OCI-LY3 (cell line): ENCODE data around the gene NAV1.

Source experiments
- H2AFZ ChIP-seq: fragments of 200-600, 300-600 bp; shearing (Covaris generic); 2 replicates; pipeline ENCODE4 v1.6.0; 2014; ENCODE audit warnings: antibody characterized with exemption, low read depth, low read length
- H3K27ac ChIP-seq: fragments of 200-600, 300-600 bp; sonication (generic); 2 replicates; pipeline ENCODE4 v1.5.1; 2014; ENCODE audit warnings: mild to moderate bottlenecking, low read length, moderate library complexity, mixed read lengths
- H3K27me3 ChIP-seq: fragments of 200-600, 300-600 bp; sonication (generic); 2 replicates; pipeline ENCODE4 v1.6.1; 2014; ENCODE audit warnings: low read depth, low read length, mixed read lengths
- H3K36me3 ChIP-seq: fragments of 200-600, 300-600 bp; sonication (generic); replicated peaks from 2 replicates; pipeline ENCODE3; 2014; ENCODE audit warnings: low read depth, low read length, mixed read lengths
- H3K4me1 ChIP-seq: fragments of 300-600, 200-600 bp; sonication (generic); 2 replicates; pipeline ENCODE4 v1.6.1; 2014; ENCODE audit warnings: low read length, mixed read lengths
- H3K4me2 ChIP-seq: fragments of 200-600, 300-600 bp; sonication (generic); 2 replicates; pipeline ENCODE4 v1.6.1; 2014; ENCODE audit warnings: low read length, mixed read lengths
- H3K4me3 ChIP-seq: fragments of 300-600, 200-600 bp; sonication (generic); 2 replicates; pipeline ENCODE4 v1.5.1; 2014; ENCODE audit warnings: antibody characterized with exemption, mild to moderate bottlenecking, low read length, moderate library complexity
- H3K79me2 ChIP-seq: fragments of 300-600, 200-600 bp; shearing (Covaris generic); 2 replicates; pipeline ENCODE4 v1.6.1; 2014; ENCODE audit warnings: mild to moderate bottlenecking, low read length, mixed read lengths
- H3K9ac ChIP-seq: fragments of 300-600, 200-600 bp; shearing (Covaris generic); 2 replicates; pipeline ENCODE4 v1.6.0; 2014; ENCODE audit warnings: mild to moderate bottlenecking, low read length, moderate library complexity
- H3K9me3 ChIP-seq: fragments of 200-600, 300-600 bp; shearing (Covaris generic); 2 replicates; pipeline ENCODE4 v1.6.1; 2014; ENCODE audit warnings: low read length, mixed read lengths; ENCODE audit not compliant: insufficient read depth
- H4K20me1 ChIP-seq: fragments of 200-600, 300-600 bp; sonication (generic); 2 replicates; pipeline ENCODE4 v1.6.1; 2016; ENCODE audit warnings: low read length, mixed read lengths; ENCODE audit not compliant: insufficient read depth
- CTCF ChIP-seq: fragments of 200-600, 300-600 bp; sonication (generic); IDR thresholded peaks from 2 replicates; pipeline ENCODE4 v1.5.1; 2014; ENCODE audit warnings: antibody characterized with exemption, low read length, low read depth
- EZH2phosphoT487 ChIP-seq: fragments of 200-600 bp; shearing (Covaris generic); IDR thresholded peaks from 2 replicates; pipeline ENCODE4 v1.6.1; 2018; ENCODE audit warnings: antibody characterized with exemption, mixed run types, low read depth

Gene NAV1

GRCh38 chr1:201499191-201499590, 39.7 kb upstream of the NAV1 start:
- no peak overlapping the region for H3K9ac ChIP-seq
- no peak overlapping the region for H3K4me2 ChIP-seq
- H4K20me1 ChIP-seq: peaks cover 27% of the 10 kb centered on the region
- no peaks in the 10 kb centered on the region for H3K4me1 ChIP-seq
- no peak overlapping the region for H3K4me3 ChIP-seq
- peaks cover 49% of the 10 kb centered on the region for H3K36me3 ChIP-seq
- no peaks in the 10 kb centered on the region for H3K9me3 ChIP-seq
- H2AFZ ChIP-seq: no peak overlapping the region
- H3K79me2 ChIP-seq: peaks cover 51% of the 10 kb centered on the region
- TF ChIP-seq CTCF (no peak), EZH2phosphoT487 (no peak)
- no peak overlapping the region for H3K27ac ChIP-seq
- no peaks in the 10 kb centered on the region for H3K27me3 ChIP-seq

- no peak overlapping the region for H3K9ac ChIP-seq
- no peak overlapping the region for H2AFZ ChIP-seq
- H3K36me3 ChIP-seq: peaks cover 41% of the 10 kb centered on the region
- peaks cover 29% of the 10 kb centered on the region for H4K20me1 ChIP-seq
- no peak overlapping the region for H3K4me3 ChIP-seq
- H3K4me1 ChIP-seq: peaks cover 2% of the 10 kb centered on the region
- no peak overlapping the region for H3K27ac ChIP-seq
- H3K9me3 ChIP-seq: no peaks in the 10 kb centered on the region
- no peak for TF ChIP-seq CTCF
- no peak for TF ChIP-seq EZH2phosphoT487
- H3K27me3 ChIP-seq: no peaks in the 10 kb centered on the region
- H3K4me2 ChIP-seq: no peak overlapping the region
- peaks cover 59% of the 10 kb centered on the region for H3K79me2 ChIP-seq
These were observed 38.9 kb upstream of the NAV1 start for GRCh38 chr1:201499795-201500669.

GRCh38 chr1:201500670-201501120, 38.2 kb upstream of the NAV1 start:
- no peak overlapping the region for H3K4me3 ChIP-seq
- peaks cover 8% of the 10 kb centered on the region for H3K4me1 ChIP-seq
- H3K9ac ChIP-seq: no peak overlapping the region
- H3K9me3 ChIP-seq: no peaks in the 10 kb centered on the region
- TF ChIP-seq CTCF (no peak), EZH2phosphoT487 (no peak)
- H3K27me3 ChIP-seq: no peaks in the 10 kb centered on the region
- H3K4me2 ChIP-seq: no peak overlapping the region
- H4K20me1 ChIP-seq: peaks cover 31% of the 10 kb centered on the region
- H3K27ac ChIP-seq: no peak overlapping the region
- H2AFZ ChIP-seq: no peak overlapping the region
- peaks cover 66% of the 10 kb centered on the region for H3K79me2 ChIP-seq
- H3K36me3 ChIP-seq: peaks cover 36% of the 10 kb centered on the region

- H3K36me3 ChIP-seq: peaks cover 32% of the 10 kb centered on the region
- H3K4me1 ChIP-seq: peaks cover 13% of the 10 kb centered on the region
- H3K27me3 ChIP-seq: no peaks in the 10 kb centered on the region
- peaks cover 31% of the 10 kb centered on the region for H4K20me1 ChIP-seq
- H2AFZ ChIP-seq: no peak overlapping the region
- H3K79me2 ChIP-seq: peaks cover 71% of the 10 kb centered on the region
- TF ChIP-seq EZH2phosphoT487: no peak
- no peak for TF ChIP-seq CTCF
- H3K4me2 ChIP-seq: no peak overlapping the region
- H3K4me3 ChIP-seq: no peak overlapping the region
- no peak overlapping the region for H3K9ac ChIP-seq
- H3K9me3 ChIP-seq: no peaks in the 10 kb centered on the region
- no peak overlapping the region for H3K27ac ChIP-seq
These were observed 37.8 kb upstream of the NAV1 start for GRCh38 chr1:201501144-201501543.
